NCI-H128 (cell line): ENCODE data around the gene PLK5.
"Not testable (repeated sequence)": the region's sequence is repeated elsewhere in the genome, so short reads cannot be mapped to it uniquely, and the experiment has no call there.

Experiments
- DNase-seq: peaks from one replicate; lab custom pipeline; 2025; ENCODE audit not compliant: unreplicated experiment; lab: John Stamatoyannopoulos, UW

Gene PLK5

DNA sequence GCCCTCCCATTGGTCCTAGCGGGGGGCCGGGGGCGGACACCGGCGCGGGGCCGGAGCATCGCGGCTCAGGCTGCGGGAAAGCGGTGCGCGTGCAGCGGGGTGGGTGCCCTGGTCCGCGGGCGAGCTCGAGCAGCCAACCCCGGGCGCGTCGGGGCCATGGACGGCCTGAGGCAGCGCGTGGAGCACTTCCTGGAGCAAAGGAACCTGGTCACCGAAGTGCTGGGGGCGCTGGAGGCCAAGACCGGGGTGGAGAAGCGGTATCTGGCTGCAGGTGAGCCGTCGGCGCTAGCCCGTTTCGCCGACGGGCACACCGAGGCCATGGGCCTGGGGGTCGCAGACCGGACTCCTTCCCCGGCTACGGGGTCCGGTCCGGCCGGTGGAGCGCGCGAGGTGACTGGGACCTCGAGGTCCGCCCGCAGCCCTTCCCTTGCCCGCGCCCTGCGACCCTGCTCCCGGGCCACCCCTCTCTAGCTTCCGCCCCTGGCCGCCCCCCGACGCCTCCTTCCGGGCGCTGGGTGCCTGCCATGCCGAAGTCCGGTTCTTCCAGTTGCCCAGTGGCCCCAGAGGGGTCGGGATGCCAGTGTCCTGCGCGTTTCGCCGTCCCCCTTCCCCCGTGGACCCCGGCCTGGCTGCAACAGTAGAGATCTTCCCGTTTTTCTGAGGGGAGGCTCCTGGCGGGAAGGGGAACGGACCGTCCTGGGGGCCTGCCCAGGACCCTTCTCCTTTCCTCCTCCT, 32.6 kb upstream of the PLK5 start, which contains the start of gene REEP6:
Gene REEP6 (plus strand): TSS at position 68 of the 735 bp plus-strand sequence. CDS start 89 bp downstream, at position 157.
- DNase-seq = no peak

DNA sequence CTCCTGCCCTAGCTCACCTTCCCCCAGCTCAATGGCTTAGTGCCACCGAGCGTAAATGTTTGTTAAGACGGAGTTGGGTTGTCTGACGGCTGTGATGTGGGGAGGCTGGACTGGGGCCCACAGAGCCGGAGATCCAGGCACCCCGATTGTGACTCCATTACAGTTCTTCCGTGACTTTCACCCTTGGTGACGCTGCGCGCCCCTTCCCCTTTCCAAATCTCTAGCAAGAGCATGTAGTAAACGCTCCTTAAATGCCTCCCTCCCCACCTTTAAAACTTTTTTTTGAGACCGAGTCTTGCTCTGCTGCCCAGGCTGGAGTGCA, 32.1 kb upstream of the PLK5 start:
- DNase-seq = no peak

DNA sequence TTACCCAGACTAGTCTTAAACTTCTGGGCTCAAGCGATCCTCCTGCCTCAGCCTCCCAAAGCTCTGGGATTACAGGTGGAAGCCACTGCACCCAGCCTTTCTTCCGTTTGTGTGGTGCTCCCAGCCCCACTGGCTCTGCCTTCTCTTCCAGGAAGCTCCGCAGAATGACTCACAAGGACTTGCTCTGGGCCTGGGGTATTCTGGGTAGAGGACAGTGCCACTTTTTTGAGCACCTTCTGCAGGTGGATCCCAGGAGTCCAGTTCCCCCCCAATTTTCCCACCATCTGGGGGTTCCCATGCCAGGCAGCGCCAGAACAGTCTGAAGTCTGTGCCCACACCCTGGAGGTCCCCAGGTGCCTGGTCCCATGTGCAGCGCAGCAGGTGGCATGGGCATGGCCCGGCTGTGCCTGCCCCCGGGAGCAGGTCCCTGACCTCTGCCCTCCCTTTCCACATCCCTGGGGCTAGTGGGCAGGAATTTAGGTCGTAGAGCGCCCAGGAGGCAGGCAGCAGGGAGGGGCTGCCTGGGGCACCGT, 31.3 kb upstream of the PLK5 start:
- no peak for DNase-seq

DNA sequence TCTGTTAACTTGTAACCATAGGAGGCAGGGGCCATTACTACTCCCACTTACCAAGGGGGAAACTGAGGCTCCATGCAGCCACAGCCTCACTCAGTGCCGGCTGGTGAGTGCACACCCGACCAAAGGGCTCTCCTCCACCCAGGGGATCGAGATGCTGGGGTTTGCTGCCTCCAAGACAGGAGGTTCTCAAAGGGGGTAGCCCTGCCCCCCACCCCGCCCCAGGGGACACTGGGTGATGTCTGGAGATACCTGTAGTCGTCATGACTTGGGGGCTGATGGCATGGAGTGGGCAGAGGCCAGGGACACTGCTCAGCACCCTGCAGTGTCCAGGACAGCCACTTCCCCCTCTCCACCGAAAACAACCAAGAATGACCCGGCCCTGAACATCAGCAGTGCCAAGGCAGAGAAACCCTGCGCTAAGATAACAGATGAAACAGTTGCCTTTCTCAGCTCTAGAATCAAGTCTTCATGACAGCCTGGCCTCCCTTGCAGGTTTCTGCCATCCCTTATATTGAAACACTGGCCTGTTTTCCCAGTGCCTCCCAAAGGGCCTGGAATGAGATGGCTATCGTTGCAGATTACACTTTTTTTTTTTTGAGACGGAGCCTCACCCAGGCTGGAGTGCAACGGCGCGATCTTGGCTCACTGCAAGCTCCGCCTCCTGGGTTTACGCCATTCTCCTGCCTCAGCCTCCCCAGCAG, 29.6 kb upstream of the PLK5 start:
- DNase-seq = no peak

DNA sequence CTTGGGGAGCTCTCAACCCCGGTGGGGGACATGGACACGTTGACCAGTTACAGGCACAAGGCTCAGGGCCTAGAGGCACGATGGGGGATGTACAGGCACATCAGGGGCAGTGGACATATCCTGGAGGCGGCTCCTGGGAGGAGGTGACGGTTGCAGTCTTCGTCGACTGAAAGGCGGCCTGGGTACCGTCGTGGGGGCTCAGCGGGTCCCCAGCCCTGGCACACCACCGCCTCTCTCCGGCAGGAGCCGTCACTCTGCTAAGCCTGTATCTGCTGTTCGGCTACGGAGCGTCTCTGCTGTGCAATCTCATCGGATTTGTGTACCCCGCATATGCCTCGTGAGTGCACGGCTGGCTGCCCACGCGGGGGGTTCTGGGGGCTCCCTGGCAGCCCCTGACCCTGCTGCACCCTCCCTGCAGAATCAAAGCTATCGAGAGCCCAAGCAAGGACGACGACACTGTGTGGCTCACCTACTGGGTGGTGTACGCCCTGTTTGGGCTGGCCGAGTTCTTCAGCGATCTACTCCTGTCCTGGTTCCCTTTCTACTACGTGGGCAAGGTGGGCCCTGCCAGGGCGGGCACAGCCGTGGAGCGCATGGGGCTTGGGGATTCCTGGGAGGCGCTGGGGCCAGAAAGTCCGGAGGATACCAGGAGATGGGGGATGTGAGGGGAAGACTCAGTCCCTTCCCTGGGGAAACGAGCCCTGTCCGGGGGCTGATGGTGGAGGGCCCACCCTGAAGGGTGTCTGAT, 28.7 kb upstream of the PLK5 start:
- no peak for DNase-seq

DNA sequence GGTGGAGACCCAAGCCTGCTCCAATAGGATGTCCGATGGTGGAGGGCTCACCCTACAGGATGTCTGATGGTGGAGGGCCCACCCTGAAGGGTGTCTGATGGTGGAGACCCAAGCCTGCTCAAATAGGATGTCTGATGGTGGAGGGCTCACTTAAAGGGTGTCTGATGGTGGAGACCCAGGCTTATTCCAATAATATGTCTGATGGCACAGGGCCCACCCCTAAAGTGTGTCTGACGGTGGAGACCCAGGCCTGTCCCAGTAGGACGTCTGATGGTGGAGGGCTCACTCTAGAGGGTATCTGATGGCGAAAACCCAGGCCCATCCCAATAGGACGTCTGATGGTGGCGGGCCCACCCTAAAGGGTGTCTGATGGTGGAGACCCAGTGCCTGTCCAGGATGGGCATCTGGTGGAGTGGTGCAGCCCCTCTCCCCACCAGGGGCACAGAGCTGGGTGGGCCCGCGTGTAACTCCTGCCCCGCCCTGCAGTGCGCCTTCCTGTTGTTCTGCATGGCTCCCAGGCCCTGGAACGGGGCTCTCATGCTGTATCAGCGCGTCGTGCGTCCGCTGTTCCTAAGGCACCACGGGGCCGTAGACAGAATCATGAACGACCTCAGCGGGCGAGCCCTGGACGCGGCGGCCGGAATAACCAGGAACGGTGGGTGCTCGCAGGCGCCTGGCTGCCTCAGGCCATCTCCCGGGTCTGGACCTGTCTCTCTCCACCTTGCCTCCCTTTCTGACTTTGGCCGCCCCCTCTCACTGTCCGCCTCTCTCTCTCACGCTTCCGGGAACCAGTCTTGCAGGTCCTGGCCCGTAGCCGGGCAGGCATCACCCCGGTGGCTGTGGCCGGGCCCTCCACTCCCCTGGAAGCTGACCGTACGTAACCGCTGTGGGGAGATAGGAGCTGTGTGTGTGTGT, 27.8 kb upstream of the PLK5 start:
- no peak for DNase-seq

DNA sequence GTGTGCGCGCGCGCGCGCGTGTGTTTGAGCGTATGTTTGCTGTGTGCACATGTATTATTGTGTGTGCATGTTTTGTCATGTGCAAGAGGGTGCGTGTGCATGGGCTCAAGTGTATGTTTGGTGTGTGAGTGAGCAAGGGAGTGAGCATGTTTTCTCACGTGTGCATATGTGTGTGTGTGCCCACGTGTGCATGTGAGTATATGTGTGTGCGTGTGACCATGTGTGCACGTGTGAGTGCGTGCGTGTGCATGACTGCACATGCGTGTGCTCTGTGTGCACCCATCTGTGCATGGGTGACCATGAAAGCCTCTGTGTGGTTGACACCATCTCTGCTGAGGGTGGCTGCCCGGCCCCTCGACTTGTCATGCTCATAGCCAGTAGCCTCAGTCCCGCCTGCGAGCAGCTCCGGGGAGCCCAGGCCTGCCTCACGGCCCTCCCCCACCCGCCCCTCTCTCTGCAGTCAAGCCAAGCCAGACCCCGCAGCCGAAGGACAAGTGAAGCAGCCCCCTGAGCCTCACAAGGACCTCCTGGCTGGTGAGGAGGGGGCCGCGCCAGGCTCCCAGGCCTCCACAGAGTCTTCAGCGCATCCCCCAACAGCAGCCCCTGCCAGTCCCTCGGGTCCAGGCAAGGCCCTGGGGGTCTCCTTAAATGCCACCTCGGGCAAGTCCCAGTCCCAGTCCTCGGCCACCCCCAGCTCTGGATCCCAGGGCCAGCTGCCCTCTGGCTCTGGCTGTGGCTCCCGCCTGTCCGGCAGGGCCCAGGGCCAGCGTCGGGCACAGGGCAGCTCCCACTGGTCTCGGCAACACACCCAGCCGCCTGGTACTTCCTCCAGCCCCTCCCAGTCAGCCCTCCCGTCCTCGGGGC, 26.9 kb upstream of the PLK5 start:
- no peak for DNase-seq

DNA sequence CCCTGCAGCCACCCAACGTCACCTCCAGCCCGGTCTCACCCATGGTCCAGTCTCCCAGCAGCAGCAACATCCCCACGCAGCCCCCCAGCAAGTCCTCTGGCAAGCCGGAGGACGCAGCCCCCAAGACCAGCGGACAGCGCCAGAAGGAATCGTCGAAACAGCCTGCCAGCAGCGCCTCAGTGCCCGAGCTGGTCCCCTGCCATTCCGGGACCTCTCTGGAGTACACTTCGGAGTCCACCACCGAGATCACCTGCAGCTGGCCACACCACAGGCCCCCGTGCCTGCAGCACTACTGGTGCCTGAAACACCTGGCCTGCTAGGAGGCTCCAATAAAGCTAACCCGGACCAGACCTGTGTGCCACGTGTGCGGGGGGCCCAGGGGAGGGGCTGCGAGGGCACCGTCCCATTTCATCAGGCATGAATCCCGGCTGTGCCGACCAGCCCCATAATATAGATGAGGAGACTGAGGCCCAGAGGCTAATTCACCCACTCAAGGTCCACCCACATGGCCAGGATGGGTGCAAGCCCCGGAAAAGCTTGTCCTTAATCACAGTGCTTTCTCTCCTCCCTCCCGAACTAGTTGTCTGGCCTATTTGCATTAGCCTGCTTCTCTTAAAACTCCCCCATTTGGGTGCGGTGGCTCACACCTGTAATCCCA, 26.2 kb upstream of the PLK5 start:
- no peak for DNase-seq

DNA sequence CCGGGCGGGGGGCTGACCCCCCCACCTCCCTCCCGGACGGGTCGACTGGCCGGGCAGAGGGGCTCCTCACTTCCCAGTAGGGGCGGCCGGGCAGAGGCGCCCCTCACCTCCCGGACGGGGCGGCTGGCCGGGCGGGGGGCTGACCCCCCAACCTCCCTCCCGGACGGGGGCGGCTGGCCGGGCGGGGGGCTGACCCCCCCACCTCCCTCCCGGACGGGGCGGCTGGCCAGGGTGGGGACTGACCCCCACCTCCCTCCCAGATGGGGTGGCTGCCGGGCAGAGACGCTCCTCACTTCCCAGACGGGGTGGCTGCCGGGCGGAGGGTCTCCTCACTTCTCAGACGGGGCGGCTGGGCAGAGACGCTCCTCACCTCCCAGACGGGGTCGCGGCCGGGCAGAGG, 24.6 kb upstream of the PLK5 start:
- DNase-seq = not testable (repeated sequence)

DNA sequence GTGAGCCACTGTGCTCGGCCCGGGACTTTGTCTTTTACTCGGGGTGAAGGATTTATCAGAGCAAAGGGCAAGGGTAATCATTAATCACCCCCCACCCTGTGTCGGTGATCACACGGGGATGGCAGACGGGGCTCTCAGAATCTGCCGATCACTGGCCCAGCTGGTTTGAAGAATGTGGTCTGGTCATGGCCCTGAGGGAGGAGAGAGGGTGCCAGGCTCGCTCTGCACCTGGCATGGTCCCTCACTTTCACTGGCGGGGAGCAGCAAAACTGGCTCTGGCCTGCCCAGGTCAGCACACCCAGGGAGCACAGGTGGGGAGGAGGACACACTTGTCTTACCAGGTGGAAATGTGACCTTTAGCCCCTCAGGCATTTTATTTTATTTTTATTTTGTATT, 22.7 kb upstream of the PLK5 start:
- no peak for DNase-seq

DNA sequence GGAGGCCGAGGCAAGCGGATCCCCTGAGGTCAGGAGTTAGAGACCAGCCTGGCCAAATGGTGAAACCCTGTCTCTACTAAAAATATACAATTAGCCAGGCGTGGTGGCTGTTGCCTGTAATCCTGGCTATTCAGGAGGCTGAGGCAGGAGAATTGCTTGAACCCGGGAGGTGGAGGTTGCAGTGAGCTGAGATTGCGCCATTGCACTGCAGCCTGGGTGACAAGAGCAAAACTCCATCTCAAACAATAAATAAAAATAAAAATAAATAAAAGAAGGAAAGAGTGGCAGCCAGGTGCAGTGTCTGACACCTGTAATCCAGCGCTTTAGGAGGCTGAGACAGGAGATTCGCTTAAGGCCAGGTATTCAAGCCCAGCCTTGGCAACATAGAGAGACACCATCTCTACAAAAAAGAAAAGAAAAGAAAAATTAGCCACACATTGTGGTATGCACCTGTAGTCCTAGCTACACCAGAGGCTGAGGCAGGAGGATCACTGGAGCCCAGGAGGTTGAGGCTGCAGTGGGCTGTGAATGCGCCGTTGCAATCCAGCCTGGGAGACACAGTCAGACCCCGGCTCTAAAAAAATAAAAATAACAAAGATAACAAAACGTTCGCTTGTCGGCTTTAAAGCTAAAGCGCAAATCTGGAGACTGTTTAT, 21.3 kb upstream of the PLK5 start:
- DNase-seq = no peak

DNA sequence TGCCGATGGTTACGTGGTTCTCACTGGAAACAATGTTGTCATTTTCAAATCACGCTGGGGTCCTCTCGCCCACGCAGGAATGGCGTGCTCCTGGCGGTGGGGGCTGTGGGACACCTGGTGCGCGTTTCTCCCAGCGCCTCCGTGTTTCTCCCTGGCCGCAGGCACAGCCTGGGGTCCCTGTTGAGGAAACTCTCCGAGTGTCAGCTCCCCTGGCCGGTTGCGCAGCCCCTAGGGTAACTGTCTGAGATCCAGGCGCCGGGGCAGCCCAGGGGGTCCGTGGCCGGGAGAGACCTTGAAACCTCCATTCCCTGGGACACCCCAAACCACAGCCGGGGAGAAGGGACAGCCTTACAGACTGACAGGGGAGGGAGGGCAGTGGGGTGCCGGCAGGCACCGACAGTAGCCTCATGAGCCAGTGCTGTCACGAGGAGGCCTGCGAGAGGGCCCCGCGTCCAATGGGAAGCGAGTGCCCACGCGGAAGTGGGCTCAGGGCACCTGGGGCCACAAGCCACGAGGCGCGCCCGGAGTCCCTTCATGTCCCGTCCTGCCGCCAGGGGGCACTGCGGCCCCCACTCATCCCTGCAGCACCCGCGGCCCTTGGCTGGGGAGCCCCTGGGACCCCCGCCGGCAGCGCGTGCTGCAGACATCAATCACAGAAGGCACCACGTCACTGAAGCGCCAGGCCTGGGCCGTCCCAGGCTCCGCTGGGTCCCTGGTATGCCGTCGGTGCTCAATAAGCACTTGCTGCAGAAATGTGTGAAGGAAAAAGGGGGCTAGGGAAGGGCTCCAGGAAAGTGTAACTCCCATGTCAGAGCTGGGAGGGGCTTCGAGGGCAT, 20.6 kb upstream of the PLK5 start:
- DNase-seq = no peak

DNA sequence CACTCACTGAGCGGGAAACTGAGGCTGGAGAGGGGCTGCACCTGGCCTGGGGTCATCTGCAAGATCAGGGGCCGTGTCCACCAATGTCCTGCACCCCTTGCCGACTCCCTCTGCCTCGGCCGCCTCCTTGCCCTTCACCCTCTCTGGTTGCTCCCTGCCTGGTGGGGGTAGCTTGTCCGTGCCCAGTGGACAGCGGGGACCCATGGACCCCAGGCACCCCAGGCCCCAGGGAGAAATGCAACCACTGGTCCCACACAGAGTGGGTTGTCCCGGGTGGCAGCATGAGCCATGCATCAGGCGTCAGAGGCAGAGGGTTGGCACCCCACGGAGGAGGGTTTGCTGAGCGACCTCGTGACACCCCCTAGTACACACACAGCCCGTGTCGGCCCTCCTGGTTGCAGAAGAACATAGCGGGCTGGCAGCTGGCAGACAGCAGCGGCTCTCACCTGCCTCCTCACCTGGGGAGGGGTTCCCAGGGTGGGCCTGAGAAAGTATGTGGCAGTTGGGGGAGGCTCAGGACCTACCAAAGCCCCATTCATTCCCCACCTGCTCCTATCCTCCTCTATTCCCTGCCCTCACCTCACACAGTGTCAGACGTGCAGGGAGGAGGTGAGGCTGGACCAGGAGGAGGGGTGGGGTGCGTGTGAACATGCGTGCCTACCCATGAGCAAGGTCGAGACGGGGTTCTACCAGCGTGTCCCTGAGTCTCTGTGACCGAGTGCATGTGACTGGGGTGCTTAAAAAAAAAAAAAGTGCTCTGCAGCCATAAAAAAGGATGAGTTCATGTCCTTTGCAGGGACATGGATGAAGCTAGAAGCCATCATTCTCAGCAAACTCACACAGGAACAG, 19.7 kb upstream of the PLK5 start:
- DNase-seq = no peak

DNA sequence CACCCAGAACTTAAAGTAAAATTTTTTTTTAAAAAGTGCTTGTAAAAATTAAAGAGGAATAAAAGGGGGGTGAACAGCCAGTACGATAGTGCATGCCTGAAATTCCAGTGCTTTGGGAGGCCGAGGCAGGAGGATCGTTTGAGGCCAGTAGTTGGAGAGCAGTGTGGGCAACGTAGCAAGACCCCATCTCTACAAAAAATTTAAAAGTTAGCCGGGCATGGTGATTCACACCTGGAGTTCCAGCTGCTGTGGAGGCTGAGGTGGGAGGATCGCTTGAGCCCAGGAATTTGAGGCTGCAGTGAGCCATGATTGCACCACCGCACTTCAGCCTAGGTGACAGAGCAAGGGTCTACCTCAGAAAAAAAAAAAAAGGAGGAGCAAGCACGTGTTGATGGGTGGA, 18.9 kb upstream of the PLK5 start:
- no peak for DNase-seq

DNA sequence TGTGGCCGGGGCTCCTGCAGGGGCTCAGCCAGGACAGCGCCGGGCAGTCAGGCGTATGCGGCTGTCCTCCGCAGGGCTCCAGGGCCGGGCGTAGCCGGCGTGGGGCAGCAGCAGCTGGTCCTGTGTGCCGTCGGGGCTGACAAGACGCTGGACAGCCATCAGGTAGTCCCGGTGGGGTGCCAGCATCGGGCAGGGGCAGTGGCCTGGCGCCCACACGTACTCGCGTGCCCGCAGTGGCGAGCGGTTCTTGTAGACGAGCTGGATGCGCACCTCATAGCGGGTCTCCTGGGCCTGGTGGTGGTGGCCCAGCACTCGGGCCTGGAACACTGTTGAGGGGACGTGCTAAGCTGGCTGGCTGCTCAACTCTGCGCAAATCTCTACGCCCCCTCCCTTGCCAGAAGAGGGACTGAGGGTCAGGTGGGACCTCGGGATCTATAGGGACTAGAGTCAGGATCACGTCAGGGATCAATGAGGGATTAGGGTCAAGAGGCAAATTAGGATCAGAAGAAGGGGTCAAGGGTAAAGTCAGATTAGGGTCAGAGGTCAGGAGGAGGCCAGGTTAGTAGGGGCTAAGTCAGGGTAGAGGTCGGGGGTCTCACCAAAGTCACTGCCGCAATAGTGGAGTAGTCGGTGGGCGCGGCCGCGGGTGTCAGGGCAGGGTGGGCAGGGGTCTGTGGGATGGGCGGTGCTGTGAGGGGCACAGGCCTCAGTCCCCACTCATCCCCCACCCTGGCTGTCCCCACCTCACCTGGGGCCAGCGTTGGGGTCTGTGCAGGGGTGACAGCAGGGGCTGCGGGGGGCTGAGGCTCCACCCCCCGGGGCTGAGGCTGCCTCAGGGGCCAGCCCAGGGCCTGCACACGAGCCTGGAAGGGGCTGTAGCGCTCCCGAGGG, 17.6 kb upstream of the PLK5 start:
- DNase-seq = no peak

DNA sequence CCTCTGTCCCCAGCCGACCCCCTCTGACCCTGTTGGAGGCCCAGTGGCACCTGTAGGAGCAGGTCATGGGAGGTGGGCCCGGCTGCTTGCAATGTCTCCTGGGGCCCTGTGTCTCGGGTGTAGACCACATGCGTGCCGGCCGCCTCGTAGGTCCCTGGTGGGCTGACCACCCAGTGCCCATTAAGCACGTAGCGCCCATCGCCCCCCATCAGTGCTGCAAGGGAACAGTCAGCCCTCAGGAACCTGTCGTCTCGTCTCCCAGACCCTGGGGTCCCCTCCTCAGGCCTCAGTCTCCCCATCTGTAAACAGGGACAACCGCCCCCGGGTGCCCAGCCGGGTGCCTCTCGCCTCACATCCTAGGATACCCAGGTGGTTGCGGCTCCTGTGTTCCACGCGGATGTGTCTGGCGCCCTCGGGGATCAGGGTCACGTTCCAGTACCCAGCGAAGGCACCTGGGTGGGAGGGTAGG, 16.7 kb upstream of the PLK5 start:
- DNase-seq = no peak
